MM.1S (cell line): ENCODE data around the gene GLRX3.
A peak's percentile ranks its signal among the peaks of the same experiment; 100 is the strongest.

Experiments used
- DNase-seq: peaks from one replicate; pipeline ENCODE4 v3.0.0-alpha.2; 2015
- H2AFZ ChIP-seq: fragments of 300-600 bp; sonication (generic); 2 replicates; pipeline ENCODE4 v1.6.0; 2016; ENCODE audit warnings: antibody characterized with exemption, low read length
- H3F3A ChIP-seq: fragments of 300-600 bp; sonication (generic); 2 replicates; pipeline ENCODE4 v1.6.1; 2016; ENCODE audit warnings: mild to moderate bottlenecking, antibody characterized with exemption, low read length, moderate library complexity, mixed read lengths; ENCODE audit not compliant: insufficient read depth
- H3K27ac ChIP-seq: fragments of 300-600 bp; sonication (generic); 2 replicates; pipeline ENCODE4 v1.5.1; 2016; ENCODE audit warnings: mild to moderate bottlenecking, low read length
- H3K27me3 ChIP-seq: fragments of 300-600 bp; sonication (generic); replicated peaks from 2 replicates; pipeline ENCODE4 v1.6.0; 2016; ENCODE audit warnings: low read length; ENCODE audit not compliant: insufficient read depth
- H3K36me3 ChIP-seq: fragments of 300-600 bp; sonication (generic); replicated peaks from 2 replicates; pipeline ENCODE4 v1.6.1; 2016; ENCODE audit warnings: mild to moderate bottlenecking, low read length, mixed read lengths; ENCODE audit not compliant: insufficient read depth
- H3K4me1 ChIP-seq: fragments of 300-600 bp; sonication (generic); 2 replicates; pipeline ENCODE4 v1.6.1; 2016; ENCODE audit warnings: low read length, mixed read lengths
- H3K4me2 ChIP-seq: fragments of 300-600 bp; sonication (generic); 2 replicates; pipeline ENCODE4 v1.6.0; 2016; ENCODE audit warnings: low read depth, low read length
- H3K4me3 ChIP-seq: fragments of 300-600 bp; sonication (generic); 2 replicates; pipeline ENCODE4 v1.5.1; 2016; ENCODE audit warnings: low read length, mixed read lengths
- H3K79me2 ChIP-seq: fragments of 300-600 bp; sonication (generic); 2 replicates; pipeline ENCODE4 v1.6.1; 2016; ENCODE audit warnings: mixed run types, low read length, mixed read lengths
- H3K9ac ChIP-seq: fragments of 300-600 bp; sonication (generic); 2 replicates; pipeline ENCODE4 v1.6.1; 2016; ENCODE audit warnings: low read length, mixed read lengths
- H3K9me2 ChIP-seq: fragments of 300-600 bp; sonication (generic); replicated peaks from 2 replicates; pipeline ENCODE4 v1.6.1; 2016; ENCODE audit warnings: mild to moderate bottlenecking, low read length, mixed read lengths; ENCODE audit not compliant: insufficient read depth
- H3K9me3 ChIP-seq: fragments of 300-600 bp; sonication (generic); replicated peaks from 2 replicates; pipeline ENCODE4 v1.6.1; 2016; ENCODE audit warnings: mild to moderate bottlenecking, low read length, mixed read lengths; ENCODE audit not compliant: insufficient read depth
- H4K20me1 ChIP-seq: fragments of 300-600 bp; sonication (generic); 2 replicates; pipeline ENCODE4 v1.6.1; 2016; ENCODE audit warnings: mild to moderate bottlenecking, low read length, moderate library complexity, mixed read lengths; ENCODE audit not compliant: insufficient read depth
- CTCF ChIP-seq: fragments of 300-600 bp; sonication (generic); IDR thresholded peaks from 2 replicates; pipeline ENCODE4 v1.5.1; 2016; ENCODE audit warnings: antibody characterized with exemption, low read length, mixed read lengths
- EZH2 ChIP-seq: fragments of 300-600 bp; sonication (generic); optimal IDR thresholded peaks from 2 replicates; pipeline ENCODE3; 2017; ENCODE audit warnings: low read depth, mild to moderate bottlenecking, antibody characterized with exemption, low read length, mixed read lengths
- EZH2phosphoT487 ChIP-seq: fragments of 300-600 bp; sonication (generic); IDR thresholded peaks from 2 replicates; pipeline ENCODE4 v1.6.1; 2018; ENCODE audit warnings: antibody characterized with exemption, low read length

GLRX3 gene

GRCh38 chr10:130171196-130171595 is 35.0 kb downstream of the GLRX3 start:
- H3F3A ChIP-seq = peaks cover 7% of the 10 kb centered on the region; the same call in 1 of the 2 replicates
- H2AFZ ChIP-seq = no peak overlapping the region
- no peaks in the 10 kb centered on the region for H3K9me2 ChIP-seq
- H3K27ac ChIP-seq = no peak overlapping the region
- H3K79me2 ChIP-seq = no peaks in the 10 kb centered on the region
- H3K4me2 ChIP-seq = no peak overlapping the region
- peaks cover 9% of the 10 kb centered on the region; the same call in 1 of the 2 replicates for H3K36me3 ChIP-seq
- no peaks in the 10 kb centered on the region for H3K9me3 ChIP-seq
- peak; percentile 89 for DNase-seq
- H3K27me3 ChIP-seq = no peaks in the 10 kb centered on the region
- H3K4me3 ChIP-seq = no peak overlapping the region
- H4K20me1 ChIP-seq = no peaks in the 10 kb centered on the region
- H3K9ac ChIP-seq = no peak overlapping the region
- TF ChIP-seq EZH2phosphoT487 = no peak
- no peak for TF ChIP-seq EZH2
- no peak for TF ChIP-seq CTCF
- peaks cover 21% of the 10 kb centered on the region for H3K4me1 ChIP-seq

DNA sequence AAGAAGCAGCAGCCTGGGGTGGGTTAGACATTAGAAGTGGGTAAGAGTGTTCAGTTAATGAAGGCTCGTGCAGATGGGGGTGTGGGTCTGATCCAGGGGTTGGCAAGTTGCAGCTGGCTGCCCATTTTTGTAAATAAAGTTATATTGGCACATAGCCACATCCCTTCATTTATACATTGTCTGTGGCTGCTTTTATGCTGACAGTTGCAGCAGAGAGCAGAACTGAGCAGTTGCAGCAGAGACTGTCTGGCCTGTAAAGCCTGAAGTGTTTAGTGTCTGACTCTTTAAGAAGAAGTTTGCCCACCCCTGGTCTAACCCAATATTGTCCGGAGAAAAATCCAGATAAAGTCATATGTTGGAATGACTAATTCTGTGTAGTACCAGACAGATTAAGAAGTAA is 38.1 kb downstream of the GLRX3 start:
- 0 out of 2 replicates have a peak, but pooled peaks cover 9% of the 10 kb centered on the region for H3K36me3 ChIP-seq
- H3K27ac ChIP-seq = no peak overlapping the region
- H3K4me3 ChIP-seq = no peak overlapping the region
- TF ChIP-seq EZH2phosphoT487 (no peak), CTCF (no peak), EZH2 (no peak)
- H2AFZ ChIP-seq = no peak overlapping the region
- no peak overlapping the region for H3K4me2 ChIP-seq
- no peaks in the 10 kb centered on the region for H3K79me2 ChIP-seq
- no peaks in the 10 kb centered on the region for H4K20me1 ChIP-seq
- H3K9me2 ChIP-seq = no peaks in the 10 kb centered on the region
- H3K27me3 ChIP-seq = no peaks in the 10 kb centered on the region
- peaks cover 7% of the 10 kb centered on the region; the same call in 1 of the 2 replicates for H3F3A ChIP-seq
- H3K4me1 ChIP-seq = peaks cover 21% of the 10 kb centered on the region
- DNase-seq = no peak
- H3K9me3 ChIP-seq = no peaks in the 10 kb centered on the region
- H3K9ac ChIP-seq = no peak overlapping the region

- Histone ChIP-seq H3K4me1 (peaks cover 14% of the 10 kb centered on the region), H3K27me3 (no peaks in the 10 kb centered on the region), H3K4me2 (no peak overlapping the region), H3K27ac (no peak overlapping the region), H3K79me2 (no peaks in the 10 kb centered on the region), H3F3A (0 out of 2 replicates have a peak, but pooled peaks cover 2% of the 10 kb centered on the region), H3K9ac (no peak overlapping the region), H3K4me3 (no peak overlapping the region), H4K20me1 (no peaks in the 10 kb centered on the region), H3K9me2 (no peaks in the 10 kb centered on the region), H2AFZ (no peak overlapping the region), H3K9me3 (no peaks in the 10 kb centered on the region), H3K36me3 (0 out of 2 replicates have a peak, but pooled peaks cover 3% of the 10 kb centered on the region)
- no peak for TF ChIP-seq EZH2phosphoT487
- no peak for TF ChIP-seq EZH2
- TF ChIP-seq CTCF = no peak
- DNase-seq = no peak
Measured at GRCh38 chr10:130175074-130175473, 38.9 kb downstream of the GLRX3 start.
